HG03175 (cell line): Measurements from ENCODE around the gene TIFAB.

Experiments
- ATAC-seq: cut with Tn5 transposase; IDR thresholded peaks from one replicate; pipeline ENCODE4 v1.9.1; 2021; ENCODE audit warnings: mild to moderate bottlenecking, moderate library complexity; ENCODE audit not compliant: unreplicated experiment

TIFAB gene

GRCh38 chr5:135444360-135444759 is 7.8 kb downstream of the TIFAB start:
- no peak for ATAC-seq

- ATAC-seq: no peak
These were observed 8.8 kb downstream of the TIFAB start for GRCh38 chr5:135443161-135443960.

GRCh38 chr5:135442431-135443160 is 9.6 kb downstream of the TIFAB start:
- ATAC-seq: no peak

- no peak for ATAC-seq
These were observed 10.2 kb downstream of the TIFAB start for GRCh38 chr5:135441919-135442318.

GRCh38 chr5:135441350-135441831 is 10.8 kb downstream of the TIFAB start:
- no peak for ATAC-seq

GRCh38 chr5:135440916-135441315 is 11.2 kb downstream of the TIFAB start:
- no peak for ATAC-seq

GRCh38 chr5:135439231-135440205 is 12.6 kb downstream of the TIFAB start:
- no peak for ATAC-seq

- no peak for ATAC-seq
These were observed 13.4 kb downstream of the TIFAB start for GRCh38 chr5:135438636-135439221.

- no peak for ATAC-seq
These were observed 14.2 kb downstream of the TIFAB start for GRCh38 chr5:135437796-135438560.

- ATAC-seq: no peak
These were observed 14.7 kb downstream of the TIFAB start for GRCh38 chr5:135437422-135437795.

- no peak for ATAC-seq
These were observed 15.2 kb downstream of the TIFAB start for GRCh38 chr5:135436951-135437418.

- no peak for ATAC-seq
These were observed 16.5 kb downstream of the TIFAB start for GRCh38 chr5:135435467-135436330.

GRCh38 chr5:135434591-135435466 is 17.3 kb downstream of the TIFAB start:
- ATAC-seq: no peak

GRCh38 chr5:135433681-135434426 is 18.3 kb downstream of the TIFAB start:
- ATAC-seq: no peak

GRCh38 chr5:135432113-135432512 is 20.0 kb downstream of the TIFAB start:
- no peak for ATAC-seq

GRCh38 chr5:135430135-135430437 is 22.1 kb downstream of the TIFAB start:
- no peak for ATAC-seq
